Measurements from ENCODE around the gene EEFSEC. TPM values are rescaled to one million over a fixed set of nuclear protein-coding genes. Genes with fewer than 3 reads are reported as not detected.

Gene EEFSEC
- total RNA-seq, 4 donors from 2014 or later = 25.1 to 43.5 (median 29.5) TPM

DNA sequence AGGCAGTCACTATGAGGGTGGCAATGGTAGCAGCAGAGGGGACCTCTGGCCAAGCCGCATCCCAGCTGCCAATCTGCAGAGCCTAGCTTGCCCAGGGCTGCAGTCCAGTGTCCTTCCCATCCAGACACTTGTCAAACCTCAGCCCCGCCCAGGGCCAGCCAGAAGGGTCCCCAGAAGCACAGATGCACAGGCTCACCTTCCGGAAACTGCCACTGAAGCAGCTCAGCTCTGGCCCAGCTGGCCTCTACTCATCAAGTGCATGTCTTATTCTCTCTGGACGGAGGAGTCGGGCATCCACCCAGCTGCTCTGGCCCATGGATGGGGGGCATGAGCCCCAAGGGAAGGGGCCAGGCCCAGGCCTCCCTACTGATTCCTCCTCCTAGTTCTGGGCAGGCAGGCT is 244.2 kb downstream of the EEFSEC start:
- Histone ChIP-seq H3K9me3 (no peaks in the 10 kb centered on the region), H3K27ac (no peak overlapping the region), H3K4me1 (peaks cover 0 to 27% (median 6%) of the 10 kb centered on the region in 4 donors), H3K36me3 (peaks cover 0 to 5% (median 0%) of the 10 kb centered on the region in 3 donors), H3K4me3 (no peak overlapping the region), H3K27me3 (no peaks in the 10 kb centered on the region)
- no peak for DNase-seq (ENCODE audit: low spot score in 2 of 2)
- 85 to 96% methylated on average over 3 to 4 of the region's 5 CpGs for WGBS, 2 donors
- TF ChIP-seq EP300 (IDR thresholded peaks at IDR 0.05) (no peak), POLR2A (IDR thresholded peaks at IDR 0.05) (no peak)
- TF ChIP-seq, protein P1, sequence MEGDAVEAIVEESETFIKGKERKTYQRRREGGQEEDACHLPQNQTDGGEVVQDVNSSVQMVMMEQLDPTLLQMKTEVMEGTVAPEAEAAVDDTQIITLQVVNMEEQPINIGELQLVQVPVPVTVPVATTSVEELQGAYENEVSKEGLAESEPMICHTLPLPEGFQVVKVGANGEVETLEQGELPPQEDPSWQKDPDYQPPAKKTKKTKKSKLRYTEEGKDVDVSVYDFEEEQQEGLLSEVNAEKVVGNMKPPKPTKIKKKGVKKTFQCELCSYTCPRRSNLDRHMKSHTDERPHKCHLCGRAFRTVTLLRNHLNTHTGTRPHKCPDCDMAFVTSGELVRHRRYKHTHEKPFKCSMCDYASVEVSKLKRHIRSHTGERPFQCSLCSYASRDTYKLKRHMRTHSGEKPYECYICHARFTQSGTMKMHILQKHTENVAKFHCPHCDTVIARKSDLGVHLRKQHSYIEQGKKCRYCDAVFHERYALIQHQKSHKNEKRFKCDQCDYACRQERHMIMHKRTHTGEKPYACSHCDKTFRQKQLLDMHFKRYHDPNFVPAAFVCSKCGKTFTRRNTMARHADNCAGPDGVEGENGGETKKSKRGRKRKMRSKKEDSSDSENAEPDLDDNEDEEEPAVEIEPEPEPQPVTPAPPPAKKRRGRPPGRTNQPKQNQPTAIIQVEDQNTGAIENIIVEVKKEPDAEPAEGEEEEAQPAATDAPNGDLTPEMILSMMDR (IDR thresholded peaks at IDR 0.05) = no peak

DNA sequence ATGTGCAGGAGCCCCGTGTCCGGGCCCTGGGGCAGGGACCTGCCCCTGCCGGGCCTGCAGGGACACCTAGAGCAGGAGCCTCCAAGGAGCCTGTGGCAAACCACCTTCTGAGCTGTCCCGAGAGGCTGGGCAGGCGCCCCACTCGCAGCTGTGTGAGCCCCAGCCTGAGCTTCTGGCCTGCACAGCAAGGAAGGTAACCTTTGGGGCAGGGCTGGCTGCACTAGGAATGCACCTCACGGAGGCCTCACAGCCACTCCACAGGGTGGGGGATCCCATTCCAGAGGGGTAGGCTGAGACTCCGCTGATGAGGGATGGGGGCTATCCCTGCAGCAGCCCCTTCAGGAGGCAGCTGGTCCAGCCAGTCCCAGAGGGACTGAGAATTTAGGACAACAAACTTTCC is 245.3 kb downstream of the EEFSEC start:
- no peaks in the 10 kb centered on the region for H3K9me3 ChIP-seq
- TF ChIP-seq POLR2A (IDR thresholded peaks at IDR 0.05) (no peak), EP300 (IDR thresholded peaks at IDR 0.05) (no peak)
- TF ChIP-seq, protein P1 (IDR thresholded peaks at IDR 0.05) = no peak

DNA sequence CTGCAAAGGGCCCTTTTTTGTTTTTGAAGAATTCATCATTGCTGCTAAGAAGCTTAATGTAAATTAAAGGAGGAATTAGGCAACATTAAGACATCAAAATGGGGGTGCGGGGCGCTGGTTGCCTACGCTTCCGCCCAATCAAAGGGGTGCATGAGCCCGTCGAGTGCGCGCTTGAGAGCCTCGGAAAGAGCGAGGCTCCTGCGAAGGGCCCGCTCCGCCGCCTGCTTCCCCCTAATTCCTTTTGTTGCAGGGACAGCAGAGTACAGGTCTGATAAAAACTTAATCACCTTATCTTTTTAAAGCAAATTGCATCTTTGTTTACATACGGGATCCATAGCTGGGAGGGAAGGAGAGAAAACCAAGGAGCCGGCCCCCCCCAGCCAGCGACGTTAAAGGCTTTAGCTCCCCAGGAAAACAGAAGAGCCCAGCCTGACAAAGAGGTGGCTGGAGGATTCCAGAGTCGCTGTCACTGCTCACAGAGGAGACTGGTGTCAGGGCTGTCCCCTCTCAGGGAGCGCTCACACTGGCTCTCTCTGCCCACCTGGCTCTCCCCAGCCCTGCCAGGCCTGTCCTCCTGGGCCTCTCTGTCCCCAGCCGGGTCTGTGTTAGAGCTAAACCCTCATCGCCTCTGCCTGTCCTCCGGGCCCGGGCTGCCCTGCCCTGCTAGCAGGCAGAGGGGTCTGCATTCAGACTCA is 246.1 kb downstream of the EEFSEC start:
- WGBS, 2 donors = 92% methylated on average over 21 to 24 of the region's 24 CpGs
- H3K36me3 ChIP-seq = peaks cover 0 to 4% (median 0%) of the 10 kb centered on the region in 3 donors
- no peak overlapping the region for H3K27ac ChIP-seq
- peaks cover 0 to 18% (median 6%) of the 10 kb centered on the region in 4 donors for H3K4me1 ChIP-seq
- TF ChIP-seq EP300 (IDR thresholded peaks at IDR 0.05) (no peak), POLR2A (IDR thresholded peaks at IDR 0.05) (no peak)
- TF ChIP-seq, protein P1 (IDR thresholded peaks at IDR 0.05) = no peak
- DNase-seq (ENCODE audit: low spot score in 2 of 2) = no peak
- no peak overlapping the region for H3K4me3 ChIP-seq
- no peaks in the 10 kb centered on the region for H3K27me3 ChIP-seq
- no peaks in the 10 kb centered on the region for H3K9me3 ChIP-seq

More for the DNA sequence above, 245.3 kb downstream of the EEFSEC start:
- Histone ChIP-seq H3K4me1 (peaks cover 0 to 25% (median 6%) of the 10 kb centered on the region in 4 donors), H3K36me3 (peaks cover 0 to 4% (median 0%) of the 10 kb centered on the region in 3 donors), H3K27me3 (no peaks in the 10 kb centered on the region), H3K27ac (no peak overlapping the region), H3K4me3 (no peak overlapping the region)
- WGBS, 2 donors = 77 to 86% methylated on average over 5 to 7 of the region's 8 CpGs
- DNase-seq (ENCODE audit: low spot score in 2 of 2) = no peak

DNA sequence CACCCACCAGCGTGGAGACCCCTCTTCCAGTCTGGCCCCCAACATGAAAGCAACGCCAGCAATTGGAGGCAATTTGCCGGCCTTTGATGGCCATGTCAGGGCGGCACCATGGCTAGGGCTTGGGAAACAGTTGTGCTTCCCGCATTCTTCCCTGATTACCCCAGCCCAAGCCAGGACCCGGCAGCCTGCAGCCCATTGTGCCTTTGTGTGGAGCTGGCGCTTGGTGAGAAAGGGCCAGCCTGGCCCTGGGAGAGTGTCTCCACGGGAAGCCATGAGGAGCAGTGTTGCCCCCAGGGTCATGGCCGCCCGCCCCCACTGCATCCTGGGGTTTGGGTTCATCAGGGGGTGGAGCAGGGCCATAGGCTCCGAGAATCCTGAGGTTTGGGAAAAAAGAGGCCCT is 247.4 kb downstream of the EEFSEC start:
- 41 to 51% methylated on average over 7 to 10 of the region's 11 CpGs for WGBS, 2 donors
- Histone ChIP-seq H3K27me3 (no peaks in the 10 kb centered on the region), H3K36me3 (peaks cover 0 to 4% (median 0%) of the 10 kb centered on the region in 3 donors), H3K27ac (no peak overlapping the region), H3K4me1 (peaks cover 0 to 6% (median 0%) of the 10 kb centered on the region in 4 donors), H3K4me3 (no peak overlapping the region), H3K9me3 (no peaks in the 10 kb centered on the region)
- no peak for TF ChIP-seq POLR2A (IDR thresholded peaks at IDR 0.05)
- no peak for TF ChIP-seq EP300 (IDR thresholded peaks at IDR 0.05)
- TF ChIP-seq, protein P1 (IDR thresholded peaks at IDR 0.05) = no peak
- no peak for DNase-seq (ENCODE audit: low spot score in 2 of 2)

DNA sequence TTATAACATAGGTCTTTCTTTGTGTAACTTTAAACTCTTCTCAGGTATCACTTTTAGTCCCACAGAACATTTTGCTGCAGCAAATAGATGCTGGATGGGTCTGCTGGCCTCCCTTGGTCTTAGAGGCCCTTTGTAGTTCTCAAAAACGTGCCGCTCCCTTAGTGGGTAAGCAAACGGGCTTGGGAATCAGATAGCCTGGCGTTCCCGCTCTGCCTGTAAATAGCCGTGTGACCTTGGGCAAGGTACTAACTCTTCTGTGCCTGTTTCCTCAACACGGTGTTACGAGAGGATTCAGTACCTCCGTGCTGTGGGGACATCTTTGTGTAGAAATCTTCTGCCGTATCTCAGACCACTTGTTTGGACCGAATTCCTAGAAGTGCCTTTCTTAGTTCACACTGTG is 249.0 kb downstream of the EEFSEC start:
- no peak for TF ChIP-seq EP300 (IDR thresholded peaks at IDR 0.05)
- TF ChIP-seq, protein P1 (IDR thresholded peaks at IDR 0.05) = no peak
- no peak for TF ChIP-seq POLR2A (IDR thresholded peaks at IDR 0.05)
- 86 to 89% methylated on average over 11 of the region's 11 CpGs for WGBS, 2 donors
- no peak for DNase-seq (ENCODE audit: low spot score in 2 of 2)
- H3K27me3 ChIP-seq = no peaks in the 10 kb centered on the region
- H3K4me3 ChIP-seq = no peak overlapping the region
- H3K27ac ChIP-seq = no peak overlapping the region
- peaks cover 0 to 8% (median 0%) of the 10 kb centered on the region in 4 donors for H3K4me1 ChIP-seq
- no peaks in the 10 kb centered on the region for H3K9me3 ChIP-seq
- H3K36me3 ChIP-seq = peaks cover 0 to 7% (median 0%) of the 10 kb centered on the region in 3 donors
